HFF-Myc (cell line): Measurements from ENCODE around the gene PARP16.

Experiments
- DNase-seq: peaks from one replicate; pipeline ENCODE4 v3.0.0-alpha.2; 2011; ENCODE audit warnings: low read depth; ENCODE audit errors: extremely low read depth
- H3K4me3 ChIP-seq: replicated peaks from 2 replicates; pipeline ENCODE4 v1.5.1; 2011; ENCODE audit warnings: low read depth, mild to moderate bottlenecking, control low read depth, low read length
- CTCF ChIP-seq: IDR thresholded peaks from 2 replicates; pipeline ENCODE4 v1.5.1; 2012; ENCODE audit warnings: mild to moderate bottlenecking, low read depth, low read length, control low read depth; ENCODE audit errors: missing control alignments

PARP16 gene

GRCh38 chr15:65332391-65333147 lies 45.9 kb upstream of the PARP16 start:
- no peak for DNase-seq
- no peak overlapping the region for H3K4me3 ChIP-seq
- no peak for TF ChIP-seq CTCF

DNA sequence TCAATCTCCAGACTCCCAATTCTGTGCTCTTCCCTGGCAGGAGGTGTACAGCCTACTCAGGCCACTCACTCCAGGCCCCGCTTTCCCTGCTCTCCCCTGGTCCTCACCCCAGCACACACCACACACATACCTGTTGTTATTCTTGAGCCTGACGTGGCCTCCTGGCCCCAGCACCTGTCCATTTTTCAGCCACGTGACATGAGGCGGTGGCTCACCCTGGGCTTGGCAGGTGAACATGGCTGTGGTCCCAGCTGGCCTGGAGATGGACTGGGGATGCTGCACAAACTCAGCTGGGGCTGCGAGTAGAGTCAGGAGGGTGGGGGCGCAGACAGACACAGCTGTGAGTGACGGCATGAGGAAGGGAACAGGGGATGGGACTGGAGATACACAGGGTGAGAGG lies 45.1 kb upstream of the PARP16 start:
- no peak for DNase-seq
- no peak overlapping the region for H3K4me3 ChIP-seq
- no peak for TF ChIP-seq CTCF

DNA sequence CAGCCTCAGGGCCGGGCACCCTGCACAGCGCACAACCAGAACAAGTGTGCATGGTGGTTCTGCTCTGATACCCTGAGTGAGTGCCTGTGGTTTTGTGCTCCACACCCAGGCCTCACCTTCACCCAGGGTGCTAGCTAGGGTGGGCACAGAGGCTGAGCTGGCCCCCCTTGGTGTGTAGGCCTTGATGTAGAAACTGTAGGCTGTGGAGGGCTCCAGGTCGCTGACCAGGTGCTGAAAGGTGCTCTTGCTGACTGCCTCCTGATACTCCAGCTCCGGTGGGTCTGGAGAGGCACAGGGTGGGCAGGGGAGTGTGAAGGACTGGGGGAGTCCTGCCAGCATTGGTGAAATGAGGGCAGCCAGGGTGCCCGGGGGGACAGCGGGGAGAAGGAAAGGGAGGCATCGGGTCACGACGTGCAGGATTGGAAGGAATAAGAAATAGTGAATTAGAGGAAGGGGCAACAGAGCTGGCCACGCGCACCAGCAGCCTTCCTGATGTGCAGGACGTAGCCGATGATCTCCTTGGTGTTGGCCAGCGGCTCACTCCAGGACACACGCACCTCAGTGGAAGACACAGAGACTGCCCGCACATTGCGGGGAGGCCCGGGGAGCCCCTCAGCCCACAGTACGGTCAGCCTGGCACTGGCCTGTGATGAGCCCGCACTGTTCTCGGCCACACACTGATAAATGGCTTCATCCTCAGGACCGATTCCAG lies 44.4 kb upstream of the PARP16 start:
- H3K4me3 ChIP-seq = no peak overlapping the region
- DNase-seq = no peak
- TF ChIP-seq CTCF = no peak

- no peak for TF ChIP-seq CTCF
- DNase-seq = no peak
- H3K4me3 ChIP-seq = no peak overlapping the region
These were observed 43.5 kb upstream of the PARP16 start for GRCh38 chr15:65329984-65330735.

- TF ChIP-seq CTCF = no peak
- H3K4me3 ChIP-seq = no peak overlapping the region
These were observed 42.8 kb upstream of the PARP16 start for GRCh38 chr15:65329288-65329983.

GRCh38 chr15:65328506-65329287 lies 42.0 kb upstream of the PARP16 start:
- no peak for TF ChIP-seq CTCF
- H3K4me3 ChIP-seq = no peak overlapping the region
- no peak for DNase-seq

More at GRCh38 chr15:65329288-65329983, 42.8 kb upstream of the PARP16 start:
- DNase-seq = no peak
